Gastroesophageal sphincter (tissue), 3 donors: ENCODE measurements around the gene MYOG.

Experiments used
- CTCF ChIP-seq, 4 experiments: fragments of 200-600 bp in 2 of 4; fragments of 450-650 bp in 2 of 4; sonication (generic) in 1 of 4; IDR thresholded peaks; one replicate each; pipeline ENCODE4 v1.5.1; 2017 to 2019; ENCODE audit warnings: antibody characterized with exemption in 4 of 4, mild to moderate bottlenecking in 2 of 4, moderate library complexity in 2 of 4
- POLR2A ChIP-seq, 2 donors: fragments of 450-650 bp; IDR thresholded peaks; one replicate each; pipeline ENCODE4 v1.6.1; 2017; ENCODE audit warnings: antibody characterized with exemption in 2 of 2, mild to moderate bottlenecking in 2 of 2, moderate library complexity in 1 of 2
- POLR2AphosphoS5 ChIP-seq: sonication (generic); formaldehyde crosslinking; IDR thresholded peaks from one replicate; pipeline ENCODE4 v1.6.1; 2017; ENCODE audit warnings: antibody characterized with exemption

GRCh38 chr1:203084588-203085527 is 954 bp downstream of the MYOG start:
- TF ChIP-seq CTCF (IDR thresholded peaks at IDR 0.05) = no peak
- TF ChIP-seq POLR2A (IDR thresholded peaks at IDR 0.05) = no peak
- TF ChIP-seq POLR2AphosphoS5 = no peak
